H1 (cell line): Measurements from ENCODE around the gene FAM149B1. TPM values are rescaled to one million over a fixed set of nuclear protein-coding genes. Genes with fewer than 3 reads are reported as not detected.

ENCODE experiments used
- CEBPB ChIP-seq: IDR thresholded peaks from 2 replicates; pipeline ENCODE4 v1.6.1; 2012; ENCODE audit warnings: low read depth, low read length
- CHD2 ChIP-seq: IDR thresholded peaks from 2 replicates; pipeline ENCODE4 v1.6.1; 2012; ENCODE audit warnings: low read length, improper control_type of control experiment
- EP300 ChIP-seq, 2 experiments: IDR thresholded peaks; 1 replicate in 1 of 2; 2 replicates in 1 of 2; pipeline ENCODE4 v1.6.1; 2011 to 2012; ENCODE audit warnings: low read depth in 2 of 2, low read length in 2 of 2, mild to moderate bottlenecking in 2 of 2, borderline replicate concordance in 1 of 2, inconsistent platforms in 1 of 2, moderate library complexity in 1 of 2
- FOSL1 ChIP-seq: IDR thresholded peaks from 2 replicates; pipeline ENCODE4 v1.6.1; 2011; ENCODE audit warnings: mild to moderate bottlenecking, low read depth, low read length, moderate library complexity; ENCODE audit not compliant: insufficient read depth
- PHF8 ChIP-seq: fragments of 200-600 bp; sonication (generic); conservative IDR thresholded peaks from 2 replicates; pipeline ENCODE4 v1.7.1; 2012; ENCODE audit warnings: low read depth, mild to moderate bottlenecking, inconsistent platforms, low read length, moderate library complexity
- POLR2A ChIP-seq, 2 experiments: IDR thresholded peaks; 1 replicate in 1 of 2; 2 replicates in 1 of 2; pipeline ENCODE4 v1.6.1; 2011; ENCODE audit warnings: low read depth in 2 of 2, low read length in 2 of 2, mild to moderate bottlenecking in 2 of 2; ENCODE audit errors: control extremely low read depth in 1 of 2
- RNF2 ChIP-seq: fragments of 200-900, 300-1000 bp; sonication (generic); IDR thresholded peaks from 2 replicates; pipeline ENCODE4 v1.7.1; 2016; ENCODE audit warnings: borderline replicate concordance, low read depth, mild to moderate bottlenecking, antibody characterized with exemption, low read length; ENCODE audit not compliant: poor library complexity, severe bottlenecking; ENCODE audit errors: missing control alignments
- TCF12 ChIP-seq: IDR thresholded peaks from 2 replicates; pipeline ENCODE4 v1.6.1; 2011; ENCODE audit warnings: low read depth, mild to moderate bottlenecking, low read length
- polyA plus RNA-seq, 7 experiments: library from polyadenylated mRNA; depleted of rRNA in 3 of 7; stranded (reverse) in 5 of 7; unstranded in 2 of 7; fragments of >200 nt in 5 of 7; fragments of 200-250 nt in 2 of 7; gene quantifications; 1 replicate in 5 of 7; 2 replicates in 1 of 7; 4 replicates in 1 of 7; pipeline versions ENCODE4 v1.2.1 to v1.2.3, GENCODE V29; 2011 to 2013; ENCODE audit warnings: missing spikeins in 2 of 7, mixed read lengths in 2 of 7
- total RNA-seq: library from RNA; stranded (reverse); fragmentation: NEBNext Ultra II Directional; extraction: Animal tissue kit (Norgen Biotek cat#: 25700); gene quantifications from 2 replicates; pipeline ENCODE4 v1.2.1, GENCODE V29; 2021

Gene FAM149B1
- total and polyA plus RNA-seq, 2 of the 8 experiments (the other 6 are each of a cell fraction or from before 2014, with no cell fraction given) = 16.8 to 21.9 TPM

DNA sequence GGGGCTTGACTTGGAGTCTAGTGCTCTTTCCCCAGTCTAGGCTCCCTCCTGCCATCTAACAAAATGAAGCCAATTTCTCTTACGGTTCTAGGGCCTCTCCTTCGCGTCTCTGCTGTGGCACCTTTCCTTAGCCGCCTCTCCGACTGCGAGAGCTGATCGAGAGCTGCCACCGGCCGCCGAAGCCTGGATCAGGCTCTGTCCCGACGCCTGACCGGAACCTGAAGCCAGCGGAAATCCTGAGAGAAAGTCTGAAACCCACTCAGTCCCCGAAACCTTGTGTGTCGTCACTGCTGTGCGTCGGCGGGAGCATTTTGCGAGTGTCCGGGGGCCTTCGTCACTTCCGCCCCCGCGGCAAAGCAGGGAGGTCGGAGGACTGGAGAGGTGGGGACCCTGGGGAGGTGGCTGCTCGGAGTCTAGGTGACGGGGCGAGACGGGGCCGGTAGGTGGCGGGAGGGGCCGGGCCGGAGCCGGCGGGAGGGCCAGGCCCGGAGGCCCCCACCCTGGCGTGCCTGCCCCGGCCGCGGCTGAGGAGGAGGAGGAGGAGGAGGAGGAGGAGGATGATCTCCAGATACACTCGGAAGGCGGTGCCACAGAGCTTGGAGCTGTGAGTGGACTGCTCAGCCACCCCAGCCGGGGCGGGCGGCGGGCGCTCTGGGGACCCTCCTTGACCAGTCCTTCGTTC is at the start of gene FAM149B1, which contains the start of gene ECD (continued):
- TF ChIP-seq EP300 (IDR thresholded peaks at IDR 0.05; ENCODE audit: borderline replicate concordance in 1 of 2, low read depth in 2 of 2, low read length in 2 of 2) = peak in 1 of 2 experiments; percentile 63; a peak in 1 of 3 replicates
- peak; percentile 41; the same call in 1 of the 2 replicates for TF ChIP-seq CHD2
- peak; percentile 67 to 93 for TF ChIP-seq POLR2A (IDR thresholded peaks at IDR 0.05; ENCODE audit: control extremely low read depth in 1 of 2, low read depth in 2 of 2, low read length in 2 of 2)
- TF ChIP-seq FOSL1 = no peak
- TF ChIP-seq RNF2 = no peak
- no peak for TF ChIP-seq CEBPB
- peak; percentile 97 for TF ChIP-seq PHF8
- no peak for TF ChIP-seq TCF12
